Cardiac muscle cell (in vitro differentiated cells and primary cell): ENCODE results near the gene DLEU7. TPM values are rescaled to one million over a fixed set of nuclear protein-coding genes. Genes with fewer than 3 reads are reported as not detected.

Experiments
- DNase-seq, 2 donors: peaks; one replicate each; pipeline versions ENCODE4 v3.0.0 to v3.0.0-alpha.2; 2010 to 2017; ENCODE audit warnings: low read depth in 1 of 2, low spot score in 1 of 2
- H3K27ac ChIP-seq: fragments of 200-600 bp; sonication (generic); 2 replicates; pipeline ENCODE4 v1.5.1; 2016
- H3K27me3 ChIP-seq: fragments of 200-600 bp; sonication (generic); 2 replicates; pipeline ENCODE4 v1.6.0; 2016; ENCODE audit warnings: control low read depth
- H3K36me3 ChIP-seq: fragments of 200-600 bp; sonication (generic); 2 replicates; pipeline ENCODE4 v1.5.1; 2016; ENCODE audit warnings: control low read depth
- H3K4me1 ChIP-seq: fragments of 200-600 bp; sonication (generic); 2 replicates; pipeline ENCODE4 v1.8.1; 2017; ENCODE audit warnings: low read depth, mild to moderate bottlenecking, mixed run types
- H3K4me3 ChIP-seq: fragments of 200-600 bp; sonication (generic); 2 replicates; pipeline ENCODE4 v1.5.1; 2016; ENCODE audit warnings: mild to moderate bottlenecking
- H3K9me3 ChIP-seq: fragments of 200-600 bp; sonication (generic); 2 replicates; pipeline ENCODE4 v1.5.1; 2017; ENCODE audit warnings: low read depth, mild to moderate bottlenecking, control low read depth
- CTCF ChIP-seq: IDR thresholded peaks from 2 replicates; pipeline ENCODE4 v1.5.1; 2012; ENCODE audit warnings: low read depth, mild to moderate bottlenecking, low read length
- polyA plus RNA-seq: library from polyadenylated mRNA; unstranded; fragments of >200 nt; fragmentation: Nextera tagmentation; extraction: Ambion mirVana; gene quantifications from 2 replicates; pipeline ENCODE4 v1.2.1, GENCODE V29; 2016
- total RNA-seq: library from RNA; depleted of rRNA; stranded (reverse); fragments of >200 nt; gene quantifications from 2 replicates; pipeline ENCODE4 v1.2.3, GENCODE V29; 2016

Gene DLEU7
- total and polyA plus RNA-seq, 2 experiments from 2014 or later = not detected

GRCh38 chr13:50873467-50873866 is 30.0 kb upstream of the DLEU7 start:
- H3K4me1 ChIP-seq = peaks cover 9% of the 10 kb centered on the region
- no peaks in the 10 kb centered on the region for H3K9me3 ChIP-seq
- DNase-seq = no peak
- no peaks in the 10 kb centered on the region for H3K36me3 ChIP-seq
- no peak overlapping the region for H3K4me3 ChIP-seq
- no peak for TF ChIP-seq CTCF
- H3K27ac ChIP-seq = no peak overlapping the region
- H3K27me3 ChIP-seq = no peaks in the 10 kb centered on the region

GRCh38 chr13:50871405-50871804 is 27.9 kb upstream of the DLEU7 start:
- Histone ChIP-seq H3K27me3 (no peaks in the 10 kb centered on the region), H3K27ac (no peak overlapping the region), H3K4me3 (no peak overlapping the region), H3K36me3 (no peaks in the 10 kb centered on the region), H3K4me1 (peaks cover 9% of the 10 kb centered on the region), H3K9me3 (no peaks in the 10 kb centered on the region)
- no peak for DNase-seq
- TF ChIP-seq CTCF = no peak

GRCh38 chr13:50867637-50867945 is 24.1 kb upstream of the DLEU7 start:
- Histone ChIP-seq H3K27ac (no peak overlapping the region), H3K9me3 (no peaks in the 10 kb centered on the region), H3K27me3 (no peaks in the 10 kb centered on the region), H3K4me3 (no peak overlapping the region), H3K4me1 (no peaks in the 10 kb centered on the region), H3K36me3 (no peaks in the 10 kb centered on the region)
- DNase-seq = no peak
- TF ChIP-seq CTCF = no peak

- no peaks in the 10 kb centered on the region for H3K27me3 ChIP-seq
- H3K4me3 ChIP-seq = no peak overlapping the region
- no peak for TF ChIP-seq CTCF
- no peaks in the 10 kb centered on the region for H3K9me3 ChIP-seq
- no peak overlapping the region for H3K27ac ChIP-seq
- H3K36me3 ChIP-seq = no peaks in the 10 kb centered on the region
- no peaks in the 10 kb centered on the region for H3K4me1 ChIP-seq
- DNase-seq = no peak
These were observed 23.5 kb upstream of the DLEU7 start for GRCh38 chr13:50866817-50867636.

GRCh38 chr13:50864492-50864891 is 21.0 kb upstream of the DLEU7 start:
- H3K36me3 ChIP-seq = no peaks in the 10 kb centered on the region
- H3K4me3 ChIP-seq = no peak overlapping the region
- H3K27ac ChIP-seq = no peak overlapping the region
- TF ChIP-seq CTCF = no peak
- no peaks in the 10 kb centered on the region for H3K4me1 ChIP-seq
- DNase-seq = no peak
- H3K9me3 ChIP-seq = no peaks in the 10 kb centered on the region
- H3K27me3 ChIP-seq = no peaks in the 10 kb centered on the region
